OCI-LY7 (cell line): ENCODE data around the gene STARD7.

Experiments used
- CTCF ChIP-seq: fragments of 200-600 bp; sonication (generic); conservative IDR thresholded peaks from 2 replicates; pipeline ENCODE4 v1.5.1; 2014; ENCODE audit warnings: mild to moderate bottlenecking, antibody characterized with exemption, low read length, moderate library complexity, mixed read lengths
- EZH2phosphoT487 ChIP-seq: fragments of 200-600 bp; sonication (generic); IDR thresholded peaks from 2 replicates; pipeline ENCODE4 v1.6.1; 2018; ENCODE audit warnings: low read depth, borderline replicate concordance, mild to moderate bottlenecking, mixed run types, antibody characterized with exemption, low read length, moderate library complexity, mixed read lengths

GRCh38 chr2:96145848-96146152, 62.8 kb downstream of the STARD7 start:
- no peak for TF ChIP-seq CTCF
- no peak for TF ChIP-seq EZH2phosphoT487
